ENCODE results near the gene BNIP2.
"Not testable (repeated sequence)": the region's sequence is repeated elsewhere in the genome, so short reads cannot be mapped to it uniquely, and the experiment has no call there.

The BNIP2 gene

GRCh38 chr15:59674361-59674877 lies 14.7 kb downstream of the BNIP2 start:
- Mint-ChIP-seq H3K4me1 (ENCODE audit: low read depth) (peaks cover 4% of the 10 kb centered on the region), H3K36me3 (no peaks in the 10 kb centered on the region), H3K4me3 (no peak overlapping the region), H3K9me3 (ENCODE audit: low read depth) (no peaks in the 10 kb centered on the region), H3K27me3 (no peaks in the 10 kb centered on the region), H3K27ac (no peak overlapping the region)

- no peaks in the 10 kb centered on the region for H3K4me1 Mint-ChIP-seq (ENCODE audit: low read depth)
- no peak overlapping the region for H3K27ac Mint-ChIP-seq
- no peak overlapping the region for H3K4me3 Mint-ChIP-seq
- peaks cover 3% of the 10 kb centered on the region for H3K36me3 Mint-ChIP-seq
- H3K9me3 Mint-ChIP-seq (ENCODE audit: low read depth), result no peaks in the 10 kb centered on the region
- no peaks in the 10 kb centered on the region for H3K27me3 Mint-ChIP-seq
Measured at GRCh38 chr15:59668556-59668955, 20.6 kb downstream of the BNIP2 start.

- no peak overlapping the region for H3K27ac Mint-ChIP-seq
- H3K9me3 Mint-ChIP-seq (ENCODE audit: low read depth), result no peaks in the 10 kb centered on the region
Measured at GRCh38 chr15:59662260-59662659, 26.9 kb downstream of the BNIP2 start.

GRCh38 chr15:59659366-59659765 lies 29.8 kb downstream of the BNIP2 start:
- H3K4me3 Mint-ChIP-seq, result peak overlapping the region; percentile 20
- no peaks in the 10 kb centered on the region for H3K9me3 Mint-ChIP-seq (ENCODE audit: low read depth)
- peaks cover 6% of the 10 kb centered on the region for H3K4me1 Mint-ChIP-seq (ENCODE audit: low read depth)
- H3K27ac Mint-ChIP-seq, result no peak overlapping the region
- peaks cover 3% of the 10 kb centered on the region for H3K36me3 Mint-ChIP-seq
- H3K27me3 Mint-ChIP-seq, result no peaks in the 10 kb centered on the region

More at GRCh38 chr15:59662260-59662659, 26.9 kb downstream of the BNIP2 start:
- H3K4me3 Mint-ChIP-seq, result no peak overlapping the region
- H3K27me3 Mint-ChIP-seq, result no peaks in the 10 kb centered on the region
- H3K4me1 Mint-ChIP-seq (ENCODE audit: low read depth), result peaks cover 6% of the 10 kb centered on the region
- peaks cover 6% of the 10 kb centered on the region for H3K36me3 Mint-ChIP-seq

GRCh38 chr15:59657635-59658125 lies 31.4 kb downstream of the BNIP2 start:
- peaks cover 11% of the 10 kb centered on the region for H3K4me1 Mint-ChIP-seq (ENCODE audit: low read depth)
- H3K4me3 Mint-ChIP-seq, result no peak overlapping the region
- H3K9me3 Mint-ChIP-seq (ENCODE audit: low read depth), result no peaks in the 10 kb centered on the region
- H3K27ac Mint-ChIP-seq, result peak overlapping the region; percentile 78
- H3K36me3 Mint-ChIP-seq, result peaks cover 3% of the 10 kb centered on the region
- H3K27me3 Mint-ChIP-seq, result no peaks in the 10 kb centered on the region

- peaks cover 14% of the 10 kb centered on the region for H3K4me1 Mint-ChIP-seq (ENCODE audit: low read depth)
- H3K36me3 Mint-ChIP-seq, result peaks cover 3% of the 10 kb centered on the region
- H3K27ac Mint-ChIP-seq, result peak within 1 kb of the TSS; percentile 78
- H3K27me3 Mint-ChIP-seq, result no peaks in the 10 kb centered on the region
- H3K9me3 Mint-ChIP-seq (ENCODE audit: low read depth), result no peaks in the 10 kb centered on the region
- H3K4me3 Mint-ChIP-seq, result peak within 1 kb of the TSS; percentile 48
Measured at GRCh38 chr15:59656897-59657634, 32.1 kb downstream of the BNIP2 start, which contains the start of gene GTF2A2. Gene GTF2A2, minus strand, starts transcription at chr15:59657515. Its CDS starts 5,238 bp downstream, at chr15:59652277.

- Mint-ChIP-seq H3K4me3 (no peak overlapping the region), H3K36me3 (peaks cover 3% of the 10 kb centered on the region)
Measured at GRCh38 chr15:59654046-59654445, 35.1 kb downstream of the BNIP2 start.

GRCh38 chr15:59649603-59650002 lies 39.5 kb downstream of the BNIP2 start:
- H3K4me3 Mint-ChIP-seq, result no peak overlapping the region
- peaks cover 5% of the 10 kb centered on the region for H3K36me3 Mint-ChIP-seq
- H3K4me1 Mint-ChIP-seq (ENCODE audit: low read depth), result peaks cover 17% of the 10 kb centered on the region
- no peak overlapping the region for H3K27ac Mint-ChIP-seq
- H3K27me3 Mint-ChIP-seq, result no peaks in the 10 kb centered on the region
- no peaks in the 10 kb centered on the region for H3K9me3 Mint-ChIP-seq (ENCODE audit: low read depth)

More at GRCh38 chr15:59654046-59654445, 35.1 kb downstream of the BNIP2 start:
- Mint-ChIP-seq H3K27me3 (no peaks in the 10 kb centered on the region), H3K27ac (no peak overlapping the region), H3K4me1 (ENCODE audit: low read depth) (peaks cover 18% of the 10 kb centered on the region), H3K9me3 (ENCODE audit: low read depth) (no peaks in the 10 kb centered on the region)

GRCh38 chr15:59647085-59647484 lies 42.0 kb downstream of the BNIP2 start:
- Mint-ChIP-seq H3K27ac (peak overlapping the region; percentile 28), H3K36me3 (peaks cover 5% of the 10 kb centered on the region), H3K9me3 (ENCODE audit: low read depth) (no peaks in the 10 kb centered on the region), H3K4me1 (ENCODE audit: low read depth) (peaks cover 13% of the 10 kb centered on the region), H3K4me3 (no peak overlapping the region), H3K27me3 (no peaks in the 10 kb centered on the region)

GRCh38 chr15:59646277-59646676 lies 42.8 kb downstream of the BNIP2 start:
- Mint-ChIP-seq H3K36me3 (peaks cover 5% of the 10 kb centered on the region), H3K27ac (no peak overlapping the region), H3K27me3 (no peaks in the 10 kb centered on the region), H3K4me1 (ENCODE audit: low read depth) (peaks cover 13% of the 10 kb centered on the region), H3K4me3 (no peak overlapping the region), H3K9me3 (ENCODE audit: low read depth) (no peaks in the 10 kb centered on the region)

GRCh38 chr15:59645812-59646211 lies 43.3 kb downstream of the BNIP2 start:
- not testable (repeated sequence) for H3K9me3 Mint-ChIP-seq (ENCODE audit: low read depth); H3K4me3 Mint-ChIP-seq; H3K27me3 Mint-ChIP-seq; H3K36me3 Mint-ChIP-seq; H3K27ac Mint-ChIP-seq
- peaks cover 12% of the 10 kb centered on the region for H3K4me1 Mint-ChIP-seq (ENCODE audit: low read depth)

- Mint-ChIP-seq H3K4me3 (no peak overlapping the region), H3K27ac (peak overlapping the region; percentile 58), H3K27me3 (no peaks in the 10 kb centered on the region), H3K9me3 (ENCODE audit: low read depth) (no peaks in the 10 kb centered on the region), H3K4me1 (ENCODE audit: low read depth) (peaks cover 9% of the 10 kb centered on the region), H3K36me3 (peaks cover 3% of the 10 kb centered on the region)
Measured at GRCh38 chr15:59644756-59645155, 44.4 kb downstream of the BNIP2 start.

GRCh38 chr15:59642351-59642750 lies 46.8 kb downstream of the BNIP2 start:
- H3K9me3 Mint-ChIP-seq (ENCODE audit: low read depth), result no peaks in the 10 kb centered on the region
- peaks cover 7% of the 10 kb centered on the region for H3K36me3 Mint-ChIP-seq

GRCh38 chr15:59637507-59637906 lies 51.6 kb downstream of the BNIP2 start:
- H3K4me1 Mint-ChIP-seq (ENCODE audit: low read depth); H3K27ac Mint-ChIP-seq; H3K4me3 Mint-ChIP-seq; H3K36me3 Mint-ChIP-seq; H3K9me3 Mint-ChIP-seq (ENCODE audit: low read depth); H3K27me3 Mint-ChIP-seq: not testable (repeated sequence)

More at GRCh38 chr15:59642351-59642750, 46.8 kb downstream of the BNIP2 start:
- Mint-ChIP-seq H3K4me1 (ENCODE audit: low read depth) (peaks cover 5% of the 10 kb centered on the region), H3K4me3 (no peak overlapping the region), H3K27ac (peak overlapping the region; percentile 58), H3K27me3 (no peaks in the 10 kb centered on the region)

- H3K9me3 Mint-ChIP-seq (ENCODE audit: low read depth), result no peaks in the 10 kb centered on the region
- H3K27ac Mint-ChIP-seq, result peak overlapping the region; percentile 2
Measured at GRCh38 chr15:59636184-59636583, 52.9 kb downstream of the BNIP2 start.

More at GRCh38 chr15:59636184-59636583, 52.9 kb downstream of the BNIP2 start:
- Mint-ChIP-seq H3K4me3 (no peak overlapping the region), H3K4me1 (ENCODE audit: low read depth) (no peaks in the 10 kb centered on the region), H3K27me3 (no peaks in the 10 kb centered on the region), H3K36me3 (peaks cover 6% of the 10 kb centered on the region)
